LoVo (cell line): ENCODE data around the gene RBMS1.

ENCODE experiments used
- DNase-seq: peaks from one replicate; pipeline ENCODE4 v3.0.0-alpha.2; 2016; ENCODE audit warnings: low spot score

The RBMS1 gene

GRCh38 chr2:160493227-160494028 is at the start of gene RBMS1:
Gene RBMS1, minus strand, starts transcription at chr2:160493807. Its CDS starts 444 bp downstream, at chr2:160493363.
- peak; percentile 54 for DNase-seq

- no peak for DNase-seq
Observed at GRCh38 chr2:160541745-160542144, 48.1 kb upstream of the RBMS1 start.

GRCh38 chr2:160538559-160539355 is 45.1 kb upstream of the RBMS1 start:
- no peak for DNase-seq

- no peak for DNase-seq
Observed at GRCh38 chr2:160538115-160538514, 44.5 kb upstream of the RBMS1 start.

- no peak for DNase-seq
Observed at GRCh38 chr2:160534996-160535395, 41.4 kb upstream of the RBMS1 start.

GRCh38 chr2:160534249-160534648 is 40.6 kb upstream of the RBMS1 start:
- DNase-seq = no peak

GRCh38 chr2:160533482-160533881 is 39.9 kb upstream of the RBMS1 start:
- DNase-seq = no peak

- DNase-seq = no peak
Observed at GRCh38 chr2:160532388-160532787, 38.8 kb upstream of the RBMS1 start.

GRCh38 chr2:160522951-160523710 is 29.5 kb upstream of the RBMS1 start:
- no peak for DNase-seq

- no peak for DNase-seq
Observed at GRCh38 chr2:160517731-160518130, 24.1 kb upstream of the RBMS1 start.

- DNase-seq = no peak
Observed at GRCh38 chr2:160516547-160517365, 23.1 kb upstream of the RBMS1 start.

GRCh38 chr2:160515120-160515519 is 21.5 kb upstream of the RBMS1 start:
- DNase-seq = no peak

- no peak for DNase-seq
Observed at GRCh38 chr2:160513120-160513519, 19.5 kb upstream of the RBMS1 start.

- DNase-seq = no peak
Observed at GRCh38 chr2:160512491-160512890, 18.9 kb upstream of the RBMS1 start.

GRCh38 chr2:160510617-160511016 is 17.0 kb upstream of the RBMS1 start:
- no peak for DNase-seq

- DNase-seq = no peak
Observed at GRCh38 chr2:160509016-160509415, 15.4 kb upstream of the RBMS1 start.

- no peak for DNase-seq
Observed at GRCh38 chr2:160507464-160507863, 13.9 kb upstream of the RBMS1 start.

GRCh38 chr2:160507046-160507407 is 13.4 kb upstream of the RBMS1 start:
- DNase-seq = no peak

- DNase-seq = no peak
Observed at GRCh38 chr2:160506371-160507045, 12.9 kb upstream of the RBMS1 start.

GRCh38 chr2:160505256-160505655 is 11.6 kb upstream of the RBMS1 start:
- no peak for DNase-seq

GRCh38 chr2:160502478-160502877 is 8.9 kb upstream of the RBMS1 start:
- no peak for DNase-seq
